ENCODE results near the gene KRT79. TPM values are rescaled to one million over a fixed set of nuclear protein-coding genes. Genes with fewer than 3 reads are reported as not detected.

The KRT79 gene
- total RNA-seq, 6 donors from 2014 or later, result 0.30 to 8.9 (median 1.3) TPM; not detected in 2

DNA sequence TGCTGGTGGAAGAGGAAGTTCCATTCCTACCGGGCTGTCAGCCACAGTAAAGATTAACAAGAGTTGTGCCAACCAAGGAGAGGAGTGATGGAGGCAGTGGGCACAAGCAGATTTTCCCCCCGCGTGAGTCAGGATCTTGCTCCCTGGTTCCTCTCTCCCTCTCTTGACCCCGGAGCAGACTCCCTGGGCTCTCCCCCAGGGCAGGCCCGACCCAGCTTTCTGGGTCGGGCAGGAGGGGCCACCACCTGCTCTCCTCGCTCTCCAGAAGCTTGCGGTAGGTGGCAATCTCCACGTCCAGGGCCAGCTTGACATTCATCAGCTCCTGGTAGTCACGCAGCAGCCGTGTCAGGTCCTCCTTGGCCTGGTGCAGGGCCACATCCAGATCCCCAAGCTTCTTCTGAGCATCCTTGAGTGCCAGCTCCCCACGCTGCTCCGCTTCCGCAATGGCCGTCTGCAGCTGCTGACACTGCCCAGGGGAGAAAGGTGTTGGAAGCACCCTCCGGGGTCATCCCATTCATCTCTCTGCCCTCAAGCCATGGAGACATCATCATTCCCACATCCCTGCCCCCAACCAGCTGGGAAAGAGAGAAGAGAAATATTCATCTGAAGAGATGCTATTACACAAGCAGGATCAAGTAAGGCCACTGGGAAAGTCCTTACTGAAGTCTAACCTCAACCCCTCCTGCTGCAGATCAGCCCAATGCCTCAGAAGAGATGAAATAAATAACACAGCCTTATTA is 11.2 kb downstream of the KRT79 start:
- H3K27ac ChIP-seq, result no peak overlapping the region
- no peaks in the 10 kb centered on the region for H3K36me3 ChIP-seq
- DNase-seq (peak in 1 of 2 donors; percentile 46), ATAC-seq (ENCODE audit: low FRiP score in 2 of 2) (no peak)
- 74 to 76% methylated on average over 12 to 16 of the region's 16 CpGs for WGBS, 2 donors
- no peaks in the 10 kb centered on the region for H3K9me3 ChIP-seq
- TF ChIP-seq POLR2A (IDR thresholded peaks at IDR 0.05) (no peak), POLR2AphosphoS5 (IDR thresholded peaks at IDR 0.05) (no peak), EP300 (IDR thresholded peaks at IDR 0.05) (no peak)
- TF ChIP-seq, protein P1, sequence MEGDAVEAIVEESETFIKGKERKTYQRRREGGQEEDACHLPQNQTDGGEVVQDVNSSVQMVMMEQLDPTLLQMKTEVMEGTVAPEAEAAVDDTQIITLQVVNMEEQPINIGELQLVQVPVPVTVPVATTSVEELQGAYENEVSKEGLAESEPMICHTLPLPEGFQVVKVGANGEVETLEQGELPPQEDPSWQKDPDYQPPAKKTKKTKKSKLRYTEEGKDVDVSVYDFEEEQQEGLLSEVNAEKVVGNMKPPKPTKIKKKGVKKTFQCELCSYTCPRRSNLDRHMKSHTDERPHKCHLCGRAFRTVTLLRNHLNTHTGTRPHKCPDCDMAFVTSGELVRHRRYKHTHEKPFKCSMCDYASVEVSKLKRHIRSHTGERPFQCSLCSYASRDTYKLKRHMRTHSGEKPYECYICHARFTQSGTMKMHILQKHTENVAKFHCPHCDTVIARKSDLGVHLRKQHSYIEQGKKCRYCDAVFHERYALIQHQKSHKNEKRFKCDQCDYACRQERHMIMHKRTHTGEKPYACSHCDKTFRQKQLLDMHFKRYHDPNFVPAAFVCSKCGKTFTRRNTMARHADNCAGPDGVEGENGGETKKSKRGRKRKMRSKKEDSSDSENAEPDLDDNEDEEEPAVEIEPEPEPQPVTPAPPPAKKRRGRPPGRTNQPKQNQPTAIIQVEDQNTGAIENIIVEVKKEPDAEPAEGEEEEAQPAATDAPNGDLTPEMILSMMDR (IDR thresholded peaks at IDR 0.05), result no peak
- H3K4me3 ChIP-seq, result no peak overlapping the region
- H3K4me1 ChIP-seq, result peaks cover 0 to 14% (median 2%) of the 10 kb centered on the region in 4 donors
- no peaks in the 10 kb centered on the region for H3K27me3 ChIP-seq

DNA sequence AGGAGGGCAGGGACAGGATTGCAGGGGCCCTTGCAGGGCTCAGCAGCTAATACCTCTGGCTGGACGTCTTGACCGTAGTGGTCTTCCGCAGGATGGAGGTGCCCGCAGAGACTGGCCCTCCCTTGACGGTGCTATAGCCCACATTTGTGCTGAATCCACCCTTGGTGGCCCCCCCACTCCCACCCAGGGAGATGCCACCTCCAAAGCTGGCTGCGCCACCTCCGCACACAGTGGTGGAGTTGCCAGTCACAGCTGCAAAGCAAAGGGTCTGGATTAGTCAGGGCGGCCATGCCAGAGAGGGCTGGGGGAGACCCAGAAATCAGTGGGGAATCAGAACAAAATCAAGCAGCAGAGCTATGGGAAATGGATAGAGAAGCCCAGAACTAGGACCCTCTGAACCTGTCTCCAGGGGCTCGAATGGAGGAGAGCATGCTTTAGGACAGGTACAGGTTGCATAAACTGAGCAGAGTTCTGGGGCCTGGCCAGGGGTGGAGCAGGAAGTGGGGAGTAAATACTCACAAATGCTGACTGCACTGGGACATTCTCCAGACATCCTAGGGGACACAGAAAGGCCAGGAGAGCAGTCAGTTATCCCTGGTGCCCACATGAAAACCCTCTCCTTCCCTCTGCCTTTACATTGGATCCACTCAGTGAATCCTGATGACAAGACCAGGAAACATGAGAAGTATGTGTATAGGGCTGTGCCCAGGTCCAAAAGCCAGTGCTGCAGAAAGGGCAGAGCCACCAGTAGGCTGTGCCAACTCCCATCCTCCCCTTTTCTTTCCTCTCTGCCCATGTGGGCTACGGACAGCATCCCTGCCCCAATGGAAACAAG is 12.1 kb downstream of the KRT79 start:
- no peak for DNase-seq
- WGBS, 2 donors, result 78 to 86% methylated on average over 5 to 10 of the region's 10 CpGs

DNA sequence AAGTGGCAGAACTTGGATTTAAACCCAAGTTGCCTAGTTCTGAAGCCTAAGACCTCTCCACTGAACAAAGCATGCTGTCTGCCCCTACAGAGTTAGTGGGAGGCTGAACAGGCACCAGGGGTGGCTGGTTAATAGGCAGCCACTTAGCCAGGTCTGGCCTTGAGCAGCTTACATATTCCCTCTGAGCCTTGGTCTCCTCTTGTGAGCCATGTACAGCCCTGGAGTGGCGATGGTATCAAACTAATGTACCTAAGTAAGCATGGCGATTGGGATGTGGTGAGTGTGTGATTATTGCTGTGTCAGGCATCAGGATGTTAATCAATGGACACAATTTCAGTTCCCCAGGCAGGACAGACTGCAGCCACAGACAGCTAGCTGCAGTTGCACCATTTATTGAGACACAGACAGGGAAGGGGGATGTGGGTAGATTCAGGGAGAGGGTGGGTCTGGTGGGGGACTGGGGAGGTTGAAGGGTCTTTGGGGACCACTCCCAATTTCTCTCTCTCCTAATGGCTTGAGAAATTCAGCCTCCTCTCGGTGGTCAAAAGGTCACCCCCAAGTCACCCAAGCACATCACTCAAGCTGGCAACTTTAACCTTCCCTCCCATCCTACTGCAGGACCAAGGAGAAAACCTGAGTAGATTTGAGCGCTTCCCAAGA is 12.9 kb downstream of the KRT79 start:
- peaks cover 0 to 14% (median 2%) of the 10 kb centered on the region in 4 donors for H3K4me1 ChIP-seq
- no peak overlapping the region for H3K27ac ChIP-seq
- DNase-seq (no peak), ATAC-seq (ENCODE audit: low FRiP score in 2 of 2) (no peak)
- H3K36me3 ChIP-seq, result no peaks in the 10 kb centered on the region
- 67 to 80% methylated on average over 3 to 4 of the region's 4 CpGs for WGBS, 2 donors
- H3K4me3 ChIP-seq, result no peak overlapping the region
- no peaks in the 10 kb centered on the region for H3K9me3 ChIP-seq
- no peaks in the 10 kb centered on the region for H3K27me3 ChIP-seq
- TF ChIP-seq, protein P1 (IDR thresholded peaks at IDR 0.05), result no peak
- no peak for TF ChIP-seq POLR2A (IDR thresholded peaks at IDR 0.05)
- TF ChIP-seq POLR2AphosphoS5 (IDR thresholded peaks at IDR 0.05), result no peak
- TF ChIP-seq EP300 (IDR thresholded peaks at IDR 0.05), result no peak

More for the DNA sequence above, 12.1 kb downstream of the KRT79 start:
- Histone ChIP-seq H3K4me3 (no peak overlapping the region), H3K36me3 (no peaks in the 10 kb centered on the region), H3K4me1 (peaks cover 0 to 14% (median 2%) of the 10 kb centered on the region in 4 donors), H3K27ac (no peak overlapping the region), H3K27me3 (no peaks in the 10 kb centered on the region), H3K9me3 (no peaks in the 10 kb centered on the region)
- TF ChIP-seq, protein P1 (IDR thresholded peaks at IDR 0.05), result no peak
- TF ChIP-seq EP300 (IDR thresholded peaks at IDR 0.05), result no peak
- no peak for TF ChIP-seq POLR2A (IDR thresholded peaks at IDR 0.05)
- TF ChIP-seq POLR2AphosphoS5 (IDR thresholded peaks at IDR 0.05), result no peak
- ATAC-seq (ENCODE audit: low FRiP score in 2 of 2), result no peak

DNA sequence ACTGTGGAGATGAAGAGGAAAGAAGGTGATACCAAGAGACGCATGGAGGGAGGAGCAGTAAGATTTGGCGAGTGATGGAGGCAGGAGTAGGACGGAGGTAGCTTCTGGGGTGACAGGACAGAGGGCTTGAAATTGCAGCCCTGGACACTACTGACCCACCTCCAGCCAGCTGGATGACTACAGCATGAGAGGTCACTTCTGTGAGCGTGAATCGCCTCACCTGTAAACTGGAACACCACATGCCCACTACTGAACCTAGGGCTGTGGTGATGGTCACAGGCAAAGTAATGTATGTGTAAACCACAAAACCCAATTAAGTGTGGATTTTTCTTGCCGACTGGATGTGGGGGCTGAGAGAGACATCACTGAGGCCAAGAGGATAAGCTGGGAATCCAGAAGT is 13.6 kb downstream of the KRT79 start:
- Histone ChIP-seq H3K36me3 (no peaks in the 10 kb centered on the region), H3K27ac (no peak overlapping the region), H3K4me3 (no peak overlapping the region), H3K9me3 (no peaks in the 10 kb centered on the region), H3K27me3 (no peaks in the 10 kb centered on the region), H3K4me1 (peaks cover 0 to 19% (median 7%) of the 10 kb centered on the region in 4 donors)
- no peak for DNase-seq
- 87 to 91% methylated on average over 6 of the region's 6 CpGs for WGBS, 2 donors
- TF ChIP-seq EP300 (IDR thresholded peaks at IDR 0.05) (no peak), POLR2AphosphoS5 (IDR thresholded peaks at IDR 0.05) (no peak), POLR2A (IDR thresholded peaks at IDR 0.05) (no peak)
- TF ChIP-seq, protein P1 (IDR thresholded peaks at IDR 0.05), result no peak
- no peak for ATAC-seq (ENCODE audit: low FRiP score in 2 of 2)
